NCI-H1048 (cell line): ENCODE results near the gene NDE1.
A peak's percentile ranks its signal among the peaks of the same experiment; 100 is the strongest.
"Not testable (repeated sequence)": the region's sequence is repeated elsewhere in the genome, so short reads cannot be mapped to it uniquely, and the experiment has no call there.

Experiments
- DNase-seq: peaks from one replicate; lab custom pipeline; 2025; lab: John Stamatoyannopoulos, UW

NDE1 gene

DNA sequence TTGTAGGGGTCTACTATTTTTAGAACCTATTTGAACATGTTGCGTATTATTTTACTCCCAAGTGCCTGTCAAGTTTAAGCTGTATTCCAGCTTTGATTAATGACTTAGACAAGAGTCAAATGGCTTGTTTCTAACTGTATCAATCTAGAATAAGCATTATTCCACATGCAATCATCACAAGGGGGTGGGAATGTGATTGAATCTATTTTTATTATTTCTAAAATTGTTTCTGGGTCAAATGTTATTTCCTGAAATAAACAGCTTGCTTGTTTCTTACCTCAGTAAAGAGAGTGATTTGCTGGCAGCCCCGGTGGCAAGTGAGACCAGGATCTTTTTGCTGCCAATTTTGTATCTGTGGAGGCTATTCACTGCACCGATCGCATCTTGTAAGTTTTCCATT, 28.6 kb upstream of the NDE1 start:
- no peak for DNase-seq

GRCh38 chr16:15621889-15622288, 28.2 kb upstream of the NDE1 start:
- DNase-seq, result no peak

- no peak for DNase-seq
Measured at GRCh38 chr16:15631730-15632409, 18.2 kb upstream of the NDE1 start.

DNA sequence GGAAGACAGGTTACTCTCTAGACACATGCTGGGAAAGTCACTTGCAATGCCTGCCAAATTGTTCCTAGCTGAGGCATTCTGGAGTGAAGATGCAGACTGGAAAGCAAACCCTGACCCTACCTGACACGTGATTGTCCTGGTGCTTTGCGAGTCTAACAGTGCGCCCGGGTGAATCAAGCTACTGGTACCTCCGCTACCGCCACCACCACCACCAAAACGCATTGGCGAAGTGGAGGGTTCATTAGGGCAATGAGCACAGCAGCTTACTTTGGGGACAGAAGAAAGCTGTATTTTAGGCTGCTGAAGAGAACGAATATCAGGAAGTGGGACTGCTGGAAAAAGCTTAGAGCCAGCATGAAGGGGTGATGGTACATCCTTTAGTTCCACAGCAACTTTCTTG, 14.1 kb upstream of the NDE1 start:
- no peak for DNase-seq

DNA sequence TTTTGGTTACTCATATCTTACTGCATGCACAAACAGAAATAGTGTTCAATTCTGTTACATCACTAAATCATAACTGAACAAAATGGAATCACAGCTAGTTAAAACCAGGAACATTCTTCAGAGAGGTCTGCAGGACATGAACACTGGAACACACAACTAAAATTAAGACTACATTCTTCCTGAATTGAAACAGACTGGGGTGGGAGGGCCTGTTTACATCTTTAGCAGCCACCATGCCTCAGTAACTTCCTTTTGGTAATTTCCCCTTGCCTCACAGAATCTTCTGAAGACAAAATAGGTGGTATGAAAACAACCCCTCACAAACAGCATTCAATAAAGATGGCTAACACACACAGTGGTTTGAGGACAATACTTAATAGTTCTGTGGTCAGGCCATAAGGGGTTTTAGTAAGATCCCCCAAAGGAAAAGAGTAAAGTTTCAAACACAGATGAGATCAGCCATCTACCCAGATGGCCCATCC, 13.6 kb upstream of the NDE1 start:
- no peak for DNase-seq

DNA sequence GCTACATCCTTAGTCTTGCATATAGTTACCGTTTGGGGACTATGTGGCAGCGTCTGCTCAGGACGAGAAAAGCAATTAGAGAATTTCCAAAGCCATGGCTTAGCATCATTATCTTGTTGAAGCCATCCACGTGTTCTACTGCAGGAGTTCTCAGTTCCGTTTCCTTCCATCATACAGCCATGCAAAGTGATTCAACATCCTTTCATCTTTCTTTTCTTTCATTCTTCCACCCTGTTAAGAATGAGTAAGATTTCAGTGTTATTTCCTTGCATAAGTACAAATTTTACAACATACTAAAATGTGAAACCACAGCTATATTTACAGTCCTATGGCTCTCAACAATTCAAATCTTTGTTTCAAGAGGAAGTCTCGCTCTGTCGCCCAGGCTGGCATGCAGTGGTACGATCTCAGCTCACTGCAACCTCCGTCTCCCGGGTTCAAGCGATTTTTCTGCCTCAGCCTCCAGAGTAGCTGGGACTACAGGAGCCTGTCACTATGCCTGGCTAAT, 10.9 kb upstream of the NDE1 start:
- no peak for DNase-seq

- DNase-seq, result no peak
Measured at GRCh38 chr16:15640966-15641365, 9.1 kb upstream of the NDE1 start.

DNA sequence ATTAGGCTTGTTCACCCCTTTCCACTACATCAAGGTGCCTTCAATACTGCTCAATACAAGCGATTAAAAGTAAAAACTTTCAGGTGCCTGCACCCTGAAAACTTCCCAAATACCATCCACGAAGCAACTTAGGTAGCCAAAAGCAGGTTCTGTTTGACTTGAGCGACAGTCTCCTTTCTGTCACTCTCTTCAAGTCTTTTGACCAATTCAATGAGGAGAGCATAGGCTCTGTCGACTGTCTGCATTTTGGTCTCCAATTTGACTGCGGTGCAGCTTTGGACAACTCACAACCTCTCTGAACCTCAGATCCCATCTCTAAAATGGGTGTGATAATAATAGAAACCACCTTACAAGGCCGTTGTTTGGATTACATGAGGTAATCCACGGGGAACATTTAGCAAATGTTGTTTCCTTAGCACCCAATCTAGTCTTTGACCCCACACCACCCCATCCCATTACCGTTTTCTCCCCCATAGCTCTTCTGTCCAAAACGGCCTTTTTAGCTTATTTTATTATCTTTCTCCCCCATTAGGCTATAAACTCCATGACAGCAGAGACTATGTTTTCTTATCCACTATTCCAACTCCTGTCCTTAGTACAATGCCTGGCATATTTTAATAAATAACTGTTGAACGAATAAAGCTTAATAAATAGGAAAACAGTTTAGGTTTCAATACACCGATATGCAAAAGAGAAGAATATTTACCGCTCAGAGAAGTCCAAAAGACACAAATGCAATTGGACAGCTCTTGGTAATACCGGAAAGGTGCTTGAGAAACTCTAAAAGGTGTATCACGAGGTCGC, 8.1 kb upstream of the NDE1 start:
- DNase-seq, result no peak

GRCh38 chr16:15642557-15643047, 7.4 kb upstream of the NDE1 start:
- no peak for DNase-seq

DNA sequence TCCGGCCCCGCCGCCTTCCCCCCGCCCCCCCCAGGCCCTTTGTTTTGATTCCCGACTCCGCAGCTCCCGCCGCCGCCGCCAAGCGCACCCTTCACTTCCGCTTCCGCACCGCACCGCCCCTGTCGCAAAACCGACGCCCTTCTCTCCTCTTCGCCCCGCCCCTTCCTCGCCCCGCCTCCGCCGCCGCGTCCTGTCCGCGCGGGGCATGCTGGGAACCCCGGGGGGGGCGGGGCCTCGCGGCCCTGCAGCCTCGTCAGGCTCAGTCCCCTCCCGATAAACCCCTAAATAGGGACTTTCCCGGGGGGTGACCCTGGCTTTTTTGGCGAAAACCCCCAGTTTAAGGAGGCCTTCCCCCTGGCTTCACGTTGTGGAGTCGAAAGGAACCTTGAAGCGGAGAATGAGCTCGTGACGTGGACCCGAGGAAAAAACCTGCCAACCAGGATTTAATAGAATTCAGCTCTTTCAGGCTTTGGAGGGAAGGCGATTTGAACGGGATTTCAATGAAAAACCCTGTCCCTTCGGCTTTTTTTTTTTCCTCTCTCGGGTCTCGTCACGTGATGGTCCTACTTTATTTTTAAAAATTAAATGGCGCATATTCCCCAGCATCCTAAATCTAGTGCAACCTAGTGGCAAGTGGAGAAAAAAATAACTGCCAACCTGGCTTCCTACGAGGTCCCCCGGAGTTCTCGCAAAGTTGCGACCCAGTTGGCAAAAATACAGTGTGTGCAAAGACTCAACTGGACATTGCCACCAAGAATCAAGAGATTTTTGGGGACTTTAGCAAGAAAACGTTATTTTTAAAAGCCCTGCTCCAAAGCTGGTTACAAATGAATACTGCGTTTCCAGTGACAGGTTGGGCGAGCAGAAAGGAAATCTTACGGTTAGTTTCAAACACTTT, 6.7 kb upstream of the NDE1 start, which contains the start of gene MARF1:
Gene MARF1 (minus strand): TSS at position 107 of the 898 bp plus-strand sequence. CDS start 3,921 bp downstream, outside the sequence.
- DNase-seq, result peak; percentile 66

DNA sequence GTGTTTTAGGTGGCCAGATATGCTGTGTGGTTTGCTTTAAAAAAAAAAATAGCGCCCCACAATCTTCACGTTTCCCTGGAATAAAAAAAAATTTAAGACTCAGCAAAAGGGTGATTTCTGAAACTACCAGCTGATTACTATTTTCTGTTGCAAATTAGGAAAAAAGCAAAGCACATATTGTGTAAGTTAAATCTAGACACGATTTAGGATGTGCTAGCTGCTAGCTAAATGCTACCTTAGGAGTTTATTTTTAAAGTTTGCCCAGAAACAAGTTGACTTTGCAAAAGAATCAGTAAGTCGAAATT, 6.1 kb upstream of the NDE1 start:
- no peak for DNase-seq

DNA sequence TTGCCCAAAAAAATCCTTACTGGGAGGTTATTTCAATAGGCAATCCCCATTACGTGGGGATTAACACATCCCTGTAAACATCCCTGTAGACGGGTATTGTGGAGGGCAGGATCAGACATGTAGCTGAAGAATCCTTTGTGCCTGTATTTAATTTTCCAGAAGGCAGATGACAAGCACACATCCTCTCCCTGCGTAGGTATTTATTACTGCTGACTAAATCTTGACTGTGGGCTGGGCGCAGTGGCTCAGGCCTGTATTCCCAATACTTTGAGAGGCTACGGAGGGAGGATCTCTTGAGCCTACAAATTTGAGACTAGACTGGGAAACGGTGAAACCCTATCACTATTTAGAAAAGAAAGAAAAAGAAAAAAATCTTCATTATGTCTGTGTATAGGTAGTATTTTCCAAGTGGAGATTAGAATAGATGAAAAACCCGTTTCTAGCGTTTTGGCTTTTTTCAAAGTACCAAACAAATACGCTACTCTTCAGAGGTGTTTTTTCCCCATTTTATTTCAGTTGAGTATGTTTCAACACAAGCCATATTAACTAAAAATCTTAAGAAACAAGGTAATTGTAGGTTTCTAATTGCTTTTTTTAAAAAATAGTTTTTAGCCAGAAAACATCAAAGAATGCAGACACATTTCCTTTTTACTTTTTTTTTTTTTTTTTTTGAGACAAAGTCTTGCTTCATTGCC, 5.6 kb upstream of the NDE1 start:
- no peak for DNase-seq

- not testable (repeated sequence) for DNase-seq
Measured at GRCh38 chr16:15644962-15645465, 5.0 kb upstream of the NDE1 start.

- DNase-seq, result not testable (repeated sequence)
Measured at GRCh38 chr16:15646557-15647293, 3.3 kb upstream of the NDE1 start.

GRCh38 chr16:15647294-15648014, 2.6 kb upstream of the NDE1 start:
- DNase-seq, result no peak

GRCh38 chr16:15648135-15648730, 1.8 kb upstream of the NDE1 start:
- DNase-seq, result no peak

GRCh38 chr16:15649311-15649710, 734 bp upstream of the NDE1 start:
- not testable (repeated sequence) for DNase-seq

DNA sequence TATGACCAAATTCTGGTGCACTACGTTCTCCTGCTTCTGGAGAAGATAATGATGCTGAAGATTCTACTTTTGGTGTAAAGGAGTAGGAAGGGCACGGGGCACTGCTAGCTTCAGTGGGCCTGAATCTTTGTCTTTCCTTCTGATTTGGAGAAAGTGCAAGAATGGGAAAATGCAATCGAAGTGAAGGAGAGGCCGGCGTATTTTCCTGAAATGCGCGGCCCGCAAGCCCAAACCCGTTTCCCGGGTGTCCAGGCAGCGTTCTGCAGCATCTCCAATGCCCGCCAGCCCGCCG, 372 bp upstream of the NDE1 start:
- DNase-seq, result no peak

- no peak for DNase-seq
Measured at GRCh38 chr16:15650698-15651171, 690 bp downstream of the NDE1 start.
